ENCODE results near the gene UCN.

DNA sequence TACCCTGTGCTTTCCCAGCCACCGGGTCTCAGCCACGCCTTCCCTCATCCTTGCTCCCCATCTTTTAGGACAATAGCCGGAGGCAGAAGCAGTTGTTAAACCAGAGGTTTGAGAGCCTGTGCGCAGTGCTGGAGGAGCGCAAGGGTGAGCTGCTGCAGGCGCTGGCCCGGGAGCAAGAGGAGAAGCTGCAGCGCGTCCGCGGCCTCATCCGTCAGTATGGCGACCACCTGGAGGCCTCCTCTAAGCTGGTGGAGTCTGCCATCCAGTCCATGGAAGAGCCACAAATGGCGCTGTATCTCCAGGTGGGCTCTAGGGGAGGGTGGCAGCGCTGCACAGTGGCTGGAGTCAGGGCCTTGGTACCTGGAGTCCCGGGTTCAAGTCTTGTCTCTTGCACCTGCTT is 2.7 kb downstream of the UCN start:
- TF ChIP-seq TAF1 (conservative IDR thresholded peaks at IDR 0.05) (no peak), YY1 (IDR thresholded peaks at IDR 0.05) (no peak), RAD21 (IDR thresholded peaks at IDR 0.05) (no peak)
- TF ChIP-seq, protein P1, sequence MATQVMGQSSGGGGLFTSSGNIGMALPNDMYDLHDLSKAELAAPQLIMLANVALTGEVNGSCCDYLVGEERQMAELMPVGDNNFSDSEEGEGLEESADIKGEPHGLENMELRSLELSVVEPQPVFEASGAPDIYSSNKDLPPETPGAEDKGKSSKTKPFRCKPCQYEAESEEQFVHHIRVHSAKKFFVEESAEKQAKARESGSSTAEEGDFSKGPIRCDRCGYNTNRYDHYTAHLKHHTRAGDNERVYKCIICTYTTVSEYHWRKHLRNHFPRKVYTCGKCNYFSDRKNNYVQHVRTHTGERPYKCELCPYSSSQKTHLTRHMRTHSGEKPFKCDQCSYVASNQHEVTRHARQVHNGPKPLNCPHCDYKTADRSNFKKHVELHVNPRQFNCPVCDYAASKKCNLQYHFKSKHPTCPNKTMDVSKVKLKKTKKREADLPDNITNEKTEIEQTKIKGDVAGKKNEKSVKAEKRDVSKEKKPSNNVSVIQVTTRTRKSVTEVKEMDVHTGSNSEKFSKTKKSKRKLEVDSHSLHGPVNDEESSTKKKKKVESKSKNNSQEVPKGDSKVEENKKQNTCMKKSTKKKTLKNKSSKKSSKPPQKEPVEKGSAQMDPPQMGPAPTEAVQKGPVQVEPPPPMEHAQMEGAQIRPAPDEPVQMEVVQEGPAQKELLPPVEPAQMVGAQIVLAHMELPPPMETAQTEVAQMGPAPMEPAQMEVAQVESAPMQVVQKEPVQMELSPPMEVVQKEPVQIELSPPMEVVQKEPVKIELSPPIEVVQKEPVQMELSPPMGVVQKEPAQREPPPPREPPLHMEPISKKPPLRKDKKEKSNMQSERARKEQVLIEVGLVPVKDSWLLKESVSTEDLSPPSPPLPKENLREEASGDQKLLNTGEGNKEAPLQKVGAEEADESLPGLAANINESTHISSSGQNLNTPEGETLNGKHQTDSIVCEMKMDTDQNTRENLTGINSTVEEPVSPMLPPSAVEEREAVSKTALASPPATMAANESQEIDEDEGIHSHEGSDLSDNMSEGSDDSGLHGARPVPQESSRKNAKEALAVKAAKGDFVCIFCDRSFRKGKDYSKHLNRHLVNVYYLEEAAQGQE (IDR thresholded peaks at IDR 0.05), result no peak
- TF ChIP-seq, protein P2, sequence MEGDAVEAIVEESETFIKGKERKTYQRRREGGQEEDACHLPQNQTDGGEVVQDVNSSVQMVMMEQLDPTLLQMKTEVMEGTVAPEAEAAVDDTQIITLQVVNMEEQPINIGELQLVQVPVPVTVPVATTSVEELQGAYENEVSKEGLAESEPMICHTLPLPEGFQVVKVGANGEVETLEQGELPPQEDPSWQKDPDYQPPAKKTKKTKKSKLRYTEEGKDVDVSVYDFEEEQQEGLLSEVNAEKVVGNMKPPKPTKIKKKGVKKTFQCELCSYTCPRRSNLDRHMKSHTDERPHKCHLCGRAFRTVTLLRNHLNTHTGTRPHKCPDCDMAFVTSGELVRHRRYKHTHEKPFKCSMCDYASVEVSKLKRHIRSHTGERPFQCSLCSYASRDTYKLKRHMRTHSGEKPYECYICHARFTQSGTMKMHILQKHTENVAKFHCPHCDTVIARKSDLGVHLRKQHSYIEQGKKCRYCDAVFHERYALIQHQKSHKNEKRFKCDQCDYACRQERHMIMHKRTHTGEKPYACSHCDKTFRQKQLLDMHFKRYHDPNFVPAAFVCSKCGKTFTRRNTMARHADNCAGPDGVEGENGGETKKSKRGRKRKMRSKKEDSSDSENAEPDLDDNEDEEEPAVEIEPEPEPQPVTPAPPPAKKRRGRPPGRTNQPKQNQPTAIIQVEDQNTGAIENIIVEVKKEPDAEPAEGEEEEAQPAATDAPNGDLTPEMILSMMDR (IDR thresholded peaks at IDR 0.05; ENCODE audit: low read depth, low read length, missing input control), result no peak
- TF ChIP-seq, protein P3, sequence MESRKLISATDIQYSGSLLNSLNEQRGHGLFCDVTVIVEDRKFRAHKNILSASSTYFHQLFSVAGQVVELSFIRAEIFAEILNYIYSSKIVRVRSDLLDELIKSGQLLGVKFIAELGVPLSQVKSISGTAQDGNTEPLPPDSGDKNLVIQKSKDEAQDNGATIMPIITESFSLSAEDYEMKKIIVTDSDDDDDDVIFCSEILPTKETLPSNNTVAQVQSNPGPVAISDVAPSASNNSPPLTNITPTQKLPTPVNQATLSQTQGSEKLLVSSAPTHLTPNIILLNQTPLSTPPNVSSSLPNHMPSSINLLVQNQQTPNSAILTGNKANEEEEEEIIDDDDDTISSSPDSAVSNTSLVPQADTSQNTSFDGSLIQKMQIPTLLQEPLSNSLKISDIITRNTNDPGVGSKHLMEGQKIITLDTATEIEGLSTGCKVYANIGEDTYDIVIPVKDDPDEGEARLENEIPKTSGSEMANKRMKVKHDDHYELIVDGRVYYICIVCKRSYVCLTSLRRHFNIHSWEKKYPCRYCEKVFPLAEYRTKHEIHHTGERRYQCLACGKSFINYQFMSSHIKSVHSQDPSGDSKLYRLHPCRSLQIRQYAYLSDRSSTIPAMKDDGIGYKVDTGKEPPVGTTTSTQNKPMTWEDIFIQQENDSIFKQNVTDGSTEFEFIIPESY (IDR thresholded peaks at IDR 0.05), result no peak

Data from liver (tissue), 3 donors.